ENCODE data around the gene GABARAP.
A peak's percentile ranks its signal among the peaks of the same experiment; 100 is the strongest.
"Not testable (repeated sequence)": the region's sequence is repeated elsewhere in the genome, so short reads cannot be mapped to it uniquely, and the experiment has no call there.

GABARAP gene

GRCh38 chr17:7260651-7261378, 18.6 kb upstream of the GABARAP start:
- no peak for DNase-seq

GRCh38 chr17:7260151-7260550, 17.9 kb upstream of the GABARAP start:
- DNase-seq, result no peak

GRCh38 chr17:7259555-7259889, 17.3 kb upstream of the GABARAP start:
- no peak for DNase-seq

- no peak for DNase-seq
Observed at GRCh38 chr17:7258731-7259554, 16.7 kb upstream of the GABARAP start.

- DNase-seq, result no peak
Observed at GRCh38 chr17:7256766-7257456, 14.7 kb upstream of the GABARAP start.

GRCh38 chr17:7254511-7254910, 12.3 kb upstream of the GABARAP start:
- no peak for DNase-seq

GRCh38 chr17:7253082-7253481, 10.8 kb upstream of the GABARAP start:
- DNase-seq, result no peak

GRCh38 chr17:7252176-7253043, 10.2 kb upstream of the GABARAP start, which contains the start of gene ELP5:
TSS of gene ELP5 (plus strand) at chr17:7252215. CDS start at chr17:7252551, 336 bp downstream.
- DNase-seq, result no peak

GRCh38 chr17:7251661-7252175, 9.5 kb upstream of the GABARAP start, which contains the start of gene CTDNEP1:
TSS of gene CTDNEP1 (minus strand) at chr17:7251734. CDS start at chr17:7251296, 438 bp downstream.
- peak; percentile 71 for DNase-seq

GRCh38 chr17:7250695-7251627, 8.7 kb upstream of the GABARAP start:
- no peak for DNase-seq

GRCh38 chr17:7249830-7250229, 7.6 kb upstream of the GABARAP start:
- DNase-seq, result no peak

- no peak for DNase-seq
Observed at GRCh38 chr17:7249214-7249613, 7.0 kb upstream of the GABARAP start.

GRCh38 chr17:7248796-7249195, 6.5 kb upstream of the GABARAP start:
- DNase-seq, result no peak

- no peak for DNase-seq
Observed at GRCh38 chr17:7246779-7247178, 4.5 kb upstream of the GABARAP start.

- not testable (repeated sequence) for DNase-seq
Observed at GRCh38 chr17:7243838-7244237, 1.6 kb upstream of the GABARAP start.

GRCh38 chr17:7243453-7243729, 1.1 kb upstream of the GABARAP start:
- DNase-seq, result no peak

GRCh38 chr17:7242717-7243452, 636 bp upstream of the GABARAP start:
- DNase-seq, result no peak

GRCh38 chr17:7241090-7241733, 1.0 kb downstream of the GABARAP start:
- no peak for DNase-seq

- no peak for DNase-seq
Observed at GRCh38 chr17:7240375-7240774, 1.9 kb downstream of the GABARAP start.

Measured in cortex of kidney (tissue), 1 donor.